ENCODE data around the gene MEF2D. TPM values are rescaled to one million over a fixed set of nuclear protein-coding genes. Genes with fewer than 3 reads are reported as not detected.
A peak's percentile ranks its signal among the peaks of the same experiment; 100 is the strongest.

Gene MEF2D
- total and polyA plus RNA-seq, 7 experiments from 2014 or later: 4.5 to 190 (median 61.6) TPM

DNA sequence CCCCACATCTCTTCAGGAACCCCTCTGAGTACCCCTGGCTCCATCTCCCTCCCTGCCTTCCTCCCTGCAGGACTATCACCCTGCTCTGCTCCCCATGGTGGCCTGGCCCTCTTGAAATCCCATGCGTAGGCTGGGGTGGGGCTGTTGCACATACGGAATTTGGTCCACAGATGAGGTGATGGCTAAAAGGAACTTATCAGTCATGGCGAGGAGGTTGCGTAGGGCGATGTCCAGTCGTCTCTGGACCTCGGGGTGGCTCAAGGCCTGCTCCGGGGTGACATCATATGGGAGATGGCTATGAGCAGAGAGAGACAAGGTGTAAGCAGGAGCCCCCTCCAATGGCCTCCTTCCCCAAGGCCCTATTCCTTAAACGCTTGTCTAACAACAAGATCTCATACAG, 36.5 kb upstream of the MEF2D start:
- no peak for ATAC-seq
- H3K27ac Mint-ChIP-seq: no peak overlapping the region
- CTCF ChIA-PET: no interaction called here
- H3K27me3 Mint-ChIP-seq: no peaks in the 10 kb centered on the region
- H3K4me3 ChIP-seq (ENCODE audit: low read length): no peak overlapping the region
- H3K27me3 ChIP-seq (ENCODE audit: control insufficient read depth in 2 of 2, insufficient read depth in 2 of 2, low read length in 2 of 2): no peaks in the 10 kb centered on the region
- no peaks in the 10 kb centered on the region for H3K9me3 ChIP-seq (ENCODE audit: control insufficient read depth in 2 of 3, low read length in 3 of 3)
- intact Hi-C loops (cut with micrococcal nuclease): loop anchor here in 1 of 2 donors (5.0 kb wide), 1 partner anchor 50 kb away; no protein-coding TSS in a partner anchor
- no peak overlapping the region for H3K4me3 Mint-ChIP-seq
- H3K4me1 Mint-ChIP-seq: peaks cover 0 to 7% (median 0%) of the 10 kb centered on the region in 7 donors
- POLR2A ChIA-PET: interaction anchor here (1.0 kb wide), 2 partner anchors 12 to 45 kb away, joined by 3 read pairs; no protein-coding TSS in a partner anchor
- H3K27ac ChIP-seq (ENCODE audit: low read depth, low read length): no peak overlapping the region
- DNase-seq: no peak
- no peaks in the 10 kb centered on the region for H3K4me1 ChIP-seq (ENCODE audit: control insufficient read depth in 2 of 2, insufficient read depth in 2 of 2, low read length in 2 of 2)
- H3K36me3 ChIP-seq (ENCODE audit: control insufficient read depth in 2 of 3, insufficient read depth in 3 of 3, low read length in 3 of 3): no peaks in the 10 kb centered on the region
- no peaks in the 10 kb centered on the region for H3K9me3 Mint-ChIP-seq
- peaks cover 0 to 7% (median 0%) of the 10 kb centered on the region in 5 donors for H3K36me3 Mint-ChIP-seq

DNA sequence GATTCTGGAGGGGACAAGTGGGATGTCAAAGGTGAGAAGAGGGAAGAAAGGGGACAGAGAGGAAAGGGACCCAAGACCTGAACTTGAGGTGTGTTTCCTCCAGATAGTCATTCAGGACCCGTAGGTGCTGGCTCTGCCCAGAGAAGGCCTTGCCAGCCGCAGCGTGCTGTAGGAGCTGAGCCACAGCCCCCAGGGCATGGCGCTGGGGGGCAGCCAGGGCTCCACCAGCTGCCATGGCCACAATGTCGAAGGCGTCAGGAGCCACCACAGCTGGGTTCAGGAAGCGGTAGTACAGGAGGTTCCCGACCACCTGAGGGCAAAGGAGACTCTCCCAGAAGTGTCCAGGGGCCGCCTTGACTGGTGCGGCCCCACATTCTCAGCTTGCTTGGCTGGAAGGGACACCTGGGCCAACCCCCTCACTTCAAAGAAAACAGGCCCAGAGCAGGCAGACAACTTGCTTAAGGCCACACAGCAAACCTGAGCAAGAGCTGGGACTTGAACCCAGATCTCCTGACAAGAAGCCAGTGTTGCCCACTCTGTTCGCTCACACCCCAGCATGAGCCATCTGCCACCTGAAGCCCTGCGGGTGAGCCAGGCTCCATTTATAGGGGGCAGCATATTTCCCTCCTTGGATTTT, 34.0 kb upstream of the MEF2D start:
- POLR2A ChIA-PET: interaction anchor here (0.8 kb wide), 1 partner anchor 36 kb away, joined by 3 read pairs; no protein-coding TSS in a partner anchor
- H3K36me3 ChIP-seq (ENCODE audit: control insufficient read depth in 2 of 3, insufficient read depth in 3 of 3, low read length in 3 of 3): no peaks in the 10 kb centered on the region
- no peak overlapping the region for H3K4me3 ChIP-seq (ENCODE audit: low read length)
- CTCF ChIA-PET: interaction anchor here (0.9 to 1.2 kb wide), 2 partner anchors 9 to 89 kb away, joined by 3 to 5 read pairs; no protein-coding TSS in a partner anchor
- Mint-ChIP-seq H3K4me1 (peaks cover 0 to 5% (median 0%) of the 10 kb centered on the region in 7 donors), H3K9me3 (no peaks in the 10 kb centered on the region), H3K27me3 (no peaks in the 10 kb centered on the region), H3K27ac (no peak overlapping the region), H3K4me3 (no peak overlapping the region), H3K36me3 (peaks cover 0 to 2% (median 0%) of the 10 kb centered on the region in 5 donors)
- no peaks in the 10 kb centered on the region for H3K4me1 ChIP-seq (ENCODE audit: control insufficient read depth in 2 of 2, insufficient read depth in 2 of 2, low read length in 2 of 2)
- H3K27me3 ChIP-seq (ENCODE audit: control insufficient read depth in 2 of 2, insufficient read depth in 2 of 2, low read length in 2 of 2): no peaks in the 10 kb centered on the region
- ATAC-seq (no peak), DNase-seq (no peak)
- intact Hi-C loops (cut with micrococcal nuclease): loop anchor here in 1 of 2 donors (5.0 kb wide), 1 partner anchor 47 kb away; no protein-coding TSS in a partner anchor
- H3K9me3 ChIP-seq (ENCODE audit: control insufficient read depth in 2 of 3, low read length in 3 of 3): no peaks in the 10 kb centered on the region
- no peak overlapping the region for H3K27ac ChIP-seq (ENCODE audit: low read depth, low read length)

DNA sequence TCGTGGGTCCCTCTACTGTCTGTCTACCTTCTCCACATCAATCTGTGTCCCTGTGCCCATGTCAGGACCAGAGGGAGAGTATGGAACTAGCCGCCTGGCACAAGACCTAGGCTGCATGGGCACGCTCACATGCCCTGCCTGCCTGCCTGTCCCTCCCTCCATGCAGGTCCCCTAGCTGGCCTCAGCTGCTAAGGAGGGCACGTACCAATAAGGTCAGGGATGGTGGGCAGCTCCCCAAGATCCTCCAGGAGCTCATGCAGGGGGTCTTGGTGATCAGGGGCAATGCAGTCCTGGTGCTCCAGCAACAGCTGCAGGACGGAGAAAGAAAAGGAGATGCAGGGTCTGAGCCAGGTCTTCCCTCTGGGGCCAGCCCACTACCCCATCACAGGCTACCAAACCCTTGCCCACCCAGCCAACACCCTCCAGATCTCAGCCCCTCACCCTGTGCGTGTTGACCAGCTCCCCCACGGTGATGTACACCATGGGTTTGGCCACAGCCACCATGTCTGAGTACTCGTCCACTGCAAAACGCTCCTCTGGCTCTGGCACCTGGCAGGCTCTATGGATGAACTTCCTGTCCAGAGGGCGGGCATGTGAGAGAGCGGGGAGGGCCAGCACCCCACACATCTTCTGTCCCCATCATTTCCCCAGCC, 33.1 kb upstream of the MEF2D start:
- no peaks in the 10 kb centered on the region for H3K36me3 Mint-ChIP-seq
- intact Hi-C loops (cut with micrococcal nuclease): no loop called here
- no peaks in the 10 kb centered on the region for H3K4me1 ChIP-seq (ENCODE audit: control insufficient read depth in 2 of 2, insufficient read depth in 2 of 2, low read length in 2 of 2)
- CTCF ChIA-PET: no interaction called here
- H3K4me1 Mint-ChIP-seq: peaks cover 0 to 5% (median 4%) of the 10 kb centered on the region in 7 donors
- no peaks in the 10 kb centered on the region for H3K9me3 Mint-ChIP-seq
- no peak overlapping the region for H3K27ac ChIP-seq (ENCODE audit: low read depth, low read length)
- H3K4me3 ChIP-seq (ENCODE audit: low read length): no peak overlapping the region
- no peaks in the 10 kb centered on the region for H3K27me3 ChIP-seq (ENCODE audit: control insufficient read depth in 2 of 2, insufficient read depth in 2 of 2, low read length in 2 of 2)
- H3K36me3 ChIP-seq (ENCODE audit: control insufficient read depth in 2 of 3, insufficient read depth in 3 of 3, low read length in 3 of 3): no peaks in the 10 kb centered on the region
- no peaks in the 10 kb centered on the region for H3K9me3 ChIP-seq (ENCODE audit: control insufficient read depth in 2 of 3, low read length in 3 of 3)
- DNase-seq (no peak), ATAC-seq (no peak)
- H3K27me3 Mint-ChIP-seq: no peaks in the 10 kb centered on the region
- H3K4me3 Mint-ChIP-seq: no peak overlapping the region
- POLR2A ChIA-PET: no interaction called here
- H3K27ac Mint-ChIP-seq: peak overlapping the region in 1 of 9 donors; percentile 62

DNA sequence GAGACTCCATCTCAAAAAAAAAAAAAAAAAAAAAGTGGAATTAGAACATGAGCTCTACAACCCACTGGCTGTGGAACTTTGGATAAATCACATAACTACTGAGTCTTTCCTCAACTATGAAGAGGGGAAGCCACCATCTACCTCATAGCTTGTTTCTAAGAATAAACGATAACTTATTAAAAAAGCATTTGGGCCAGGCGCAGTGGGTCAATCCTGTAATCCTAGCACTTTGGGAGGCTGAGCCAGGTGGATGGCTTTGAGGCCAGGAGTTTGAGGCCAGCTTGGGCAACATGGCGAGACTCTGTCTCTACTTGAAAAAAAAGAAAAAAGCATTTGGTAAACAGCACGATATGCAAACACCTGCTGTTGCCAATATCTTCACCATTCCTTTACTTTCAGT, 31.8 kb upstream of the MEF2D start:
- ATAC-seq (no peak), DNase-seq (no peak)
- ChIA-PET CTCF (interaction anchor here (0.9 to 1.2 kb wide), 2 partner anchors 31 to 86 kb away, joined by 3 to 5 read pairs; no protein-coding TSS in a partner anchor), POLR2A (no interaction called here)
- H3K27me3 Mint-ChIP-seq: no peaks in the 10 kb centered on the region
- H3K4me3 ChIP-seq (ENCODE audit: low read length): no peak overlapping the region
- intact Hi-C loops (cut with micrococcal nuclease): no loop called here
- no peak overlapping the region for H3K27ac ChIP-seq (ENCODE audit: low read depth, low read length)
- H3K4me3 Mint-ChIP-seq: no peak overlapping the region
- no peaks in the 10 kb centered on the region for H3K9me3 ChIP-seq (ENCODE audit: control insufficient read depth in 2 of 3, low read length in 3 of 3)
- no peaks in the 10 kb centered on the region for H3K9me3 Mint-ChIP-seq
- H3K4me1 ChIP-seq (ENCODE audit: control insufficient read depth in 2 of 2, insufficient read depth in 2 of 2, low read length in 2 of 2): peaks cover 7 to 10% of the 10 kb centered on the region in 2 donors
- no peaks in the 10 kb centered on the region for H3K27me3 ChIP-seq (ENCODE audit: control insufficient read depth in 2 of 2, insufficient read depth in 2 of 2, low read length in 2 of 2)
- no peaks in the 10 kb centered on the region for H3K36me3 ChIP-seq (ENCODE audit: control insufficient read depth in 2 of 3, insufficient read depth in 3 of 3, low read length in 3 of 3)
- H3K4me1 Mint-ChIP-seq: peaks cover 7 to 14% (median 12%) of the 10 kb centered on the region in 7 donors
- H3K27ac Mint-ChIP-seq: no peak overlapping the region
- H3K36me3 Mint-ChIP-seq: peaks cover 0 to 4% (median 0%) of the 10 kb centered on the region in 5 donors

DNA sequence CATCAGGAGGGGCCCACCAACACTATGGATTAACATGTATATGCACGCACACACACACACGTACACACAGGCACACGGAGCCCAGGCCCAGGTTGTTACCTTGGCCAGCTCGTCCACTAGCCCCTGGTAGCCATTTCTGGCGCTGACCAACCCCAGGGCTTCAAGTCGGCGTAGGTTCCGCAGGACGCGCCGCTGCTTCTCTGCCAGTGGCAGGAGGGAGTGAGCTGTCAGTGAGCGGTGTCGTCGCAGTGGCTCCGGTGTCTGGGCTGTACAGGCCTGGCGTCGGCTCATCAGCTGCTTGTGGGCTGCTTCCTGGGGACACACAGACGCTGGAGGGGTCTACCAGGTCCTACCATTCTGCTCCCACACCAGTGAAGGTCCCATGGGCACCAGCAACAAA, 29.4 kb upstream of the MEF2D start:
- intact Hi-C loops (cut with micrococcal nuclease): no loop called here
- Histone ChIP-seq H3K4me3 (ENCODE audit: low read length) (no peak overlapping the region), H3K27ac (ENCODE audit: low read depth, low read length) (no peak overlapping the region), H3K27me3 (ENCODE audit: control insufficient read depth in 2 of 2, insufficient read depth in 2 of 2, low read length in 2 of 2) (no peaks in the 10 kb centered on the region), H3K36me3 (ENCODE audit: control insufficient read depth in 2 of 3, insufficient read depth in 3 of 3, low read length in 3 of 3) (no peaks in the 10 kb centered on the region), H3K4me1 (ENCODE audit: control insufficient read depth in 2 of 2, insufficient read depth in 2 of 2, low read length in 2 of 2) (peaks cover 10 to 19% of the 10 kb centered on the region in 2 donors), H3K9me3 (ENCODE audit: control insufficient read depth in 2 of 3, low read length in 3 of 3) (no peaks in the 10 kb centered on the region)
- Mint-ChIP-seq H3K27me3 (no peaks in the 10 kb centered on the region), H3K27ac (no peak overlapping the region), H3K4me1 (peaks cover 22 to 30% (median 24%) of the 10 kb centered on the region in 7 donors), H3K36me3 (peaks cover 0 to 12% (median 0%) of the 10 kb centered on the region in 5 donors), H3K4me3 (no peak overlapping the region), H3K9me3 (no peaks in the 10 kb centered on the region)
- no peak for DNase-seq
- POLR2A ChIA-PET: no interaction called here
- no peak for ATAC-seq
- CTCF ChIA-PET: no interaction called here

DNA sequence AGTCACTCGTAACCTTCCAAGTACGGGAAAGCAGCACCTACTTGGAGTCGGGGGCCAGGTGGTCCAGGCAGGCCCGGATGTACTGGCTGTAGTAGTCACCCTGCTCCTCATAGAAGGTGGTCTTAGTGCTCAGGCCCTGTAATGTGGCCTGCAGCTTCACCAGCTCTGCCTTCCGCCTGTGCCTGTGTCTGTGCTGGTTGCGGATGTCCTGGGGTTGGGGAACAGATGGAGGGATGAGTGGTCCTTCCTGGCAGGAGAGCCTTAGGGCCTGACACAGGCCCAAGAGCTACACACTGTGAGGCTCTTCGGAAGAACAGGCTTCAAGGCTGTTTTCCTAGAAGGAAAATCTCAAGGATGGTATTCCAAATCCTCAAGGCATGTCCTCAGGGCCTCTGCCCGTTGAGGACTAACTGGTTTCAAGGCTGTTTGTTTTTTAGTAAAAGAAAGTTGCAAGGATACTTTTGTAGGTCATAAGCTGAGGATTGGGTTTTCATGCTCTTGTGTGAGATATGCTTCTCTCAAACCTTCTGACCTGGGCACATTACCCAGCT, 28.4 kb upstream of the MEF2D start:
- ChIA-PET POLR2A (interaction anchor here (0.7 to 3.1 kb wide), 2 partner anchors 27 to 52 kb away, joined by 3 to 12 read pairs; partner anchors contain the start of gene MEF2D), CTCF (interaction anchor here (1.0 to 1.1 kb wide), 2 partner anchors 12 to 96 kb away, joined by 3 to 4 read pairs; no protein-coding TSS in a partner anchor)
- no peak for ATAC-seq

More for the DNA sequence above, 28.4 kb upstream of the MEF2D start:
- peak overlapping the region in 1 of 9 donors; percentile 18 for H3K27ac Mint-ChIP-seq
- H3K9me3 Mint-ChIP-seq: no peaks in the 10 kb centered on the region
- peaks cover 32 to 40% (median 34%) of the 10 kb centered on the region in 7 donors for H3K4me1 Mint-ChIP-seq
- intact Hi-C loops (cut with micrococcal nuclease): loop anchor here in 1 of 2 donors (5.0 kb wide), 1 partner anchor 47 kb away; no protein-coding TSS in a partner anchor
- Histone ChIP-seq H3K27ac (ENCODE audit: low read depth, low read length) (no peak overlapping the region), H3K36me3 (ENCODE audit: control insufficient read depth in 2 of 3, insufficient read depth in 3 of 3, low read length in 3 of 3) (no peaks in the 10 kb centered on the region), H3K4me3 (ENCODE audit: low read length) (no peak overlapping the region), H3K27me3 (ENCODE audit: control insufficient read depth in 2 of 2, insufficient read depth in 2 of 2, low read length in 2 of 2) (no peaks in the 10 kb centered on the region), H3K4me1 (ENCODE audit: control insufficient read depth in 2 of 2, insufficient read depth in 2 of 2, low read length in 2 of 2) (peaks cover 20 to 30% of the 10 kb centered on the region in 2 donors), H3K9me3 (ENCODE audit: control insufficient read depth in 2 of 3, low read length in 3 of 3) (no peaks in the 10 kb centered on the region)
- no peak overlapping the region for H3K4me3 Mint-ChIP-seq
- H3K27me3 Mint-ChIP-seq: no peaks in the 10 kb centered on the region
- DNase-seq: no peak
- H3K36me3 Mint-ChIP-seq: peaks cover 0 to 12% (median 0%) of the 10 kb centered on the region in 5 donors
